GM19463 (cell line): ENCODE measurements around the gene SON.

Experiments
- ATAC-seq: cut with Tn5 transposase; IDR thresholded peaks from one replicate; pipeline ENCODE4 v1.9.1; 2021; ENCODE audit warnings: mild to moderate bottlenecking, moderate library complexity; ENCODE audit not compliant: unreplicated experiment

The SON gene

GRCh38 chr21:33541756-33542639 is 840 bp upstream of the SON start, which contains the start of gene GART:
Gene GART (minus strand): TSS chr21:33542117. CDS start chr21:33539315, 2,802 bp downstream.
- peak; percentile 51 for ATAC-seq

- no peak for ATAC-seq
Measured at GRCh38 chr21:33543505-33544129, 779 bp downstream of the SON start.

GRCh38 chr21:33544451-33545195 is 1.8 kb downstream of the SON start:
- ATAC-seq: no peak

GRCh38 chr21:33546086-33546485 is 3.2 kb downstream of the SON start:
- ATAC-seq: no peak

- ATAC-seq: no peak
Measured at GRCh38 chr21:33549848-33550771, 7.3 kb downstream of the SON start.

GRCh38 chr21:33550772-33551660 is 8.2 kb downstream of the SON start:
- no peak for ATAC-seq

GRCh38 chr21:33551664-33552063 is 8.8 kb downstream of the SON start:
- no peak for ATAC-seq

GRCh38 chr21:33552093-33552998 is 9.5 kb downstream of the SON start:
- no peak for ATAC-seq

GRCh38 chr21:33552999-33553598 is 10.3 kb downstream of the SON start:
- no peak for ATAC-seq

GRCh38 chr21:33554236-33554981 is 11.6 kb downstream of the SON start:
- ATAC-seq: no peak

- ATAC-seq: no peak
Measured at GRCh38 chr21:33554982-33555344, 12.1 kb downstream of the SON start.

- no peak for ATAC-seq
Measured at GRCh38 chr21:33557447-33557846, 14.6 kb downstream of the SON start.

- ATAC-seq: no peak
Measured at GRCh38 chr21:33558777-33559421, 16.1 kb downstream of the SON start.

GRCh38 chr21:33559813-33560212 is 17.0 kb downstream of the SON start:
- no peak for ATAC-seq

- ATAC-seq: no peak
Measured at GRCh38 chr21:33560965-33561364, 18.1 kb downstream of the SON start.

GRCh38 chr21:33561373-33561772 is 18.5 kb downstream of the SON start:
- ATAC-seq: no peak

- ATAC-seq: no peak
Measured at GRCh38 chr21:33562389-33562788, 19.6 kb downstream of the SON start.
